GM23338 (cell line): Measurements from ENCODE around the gene TAF10. TPM values are rescaled to one million over a fixed set of nuclear protein-coding genes. Genes with fewer than 3 reads are reported as not detected.
A peak's percentile ranks its signal among the peaks of the same experiment; 100 is the strongest.

Experiments
- ATAC-seq: fragments of 200-7000 bp; cut with Tn5 transposase; 3 replicates; pipeline ENCODE4 v1.9.1; 2020
- DNase-seq: peaks from one replicate; pipeline ENCODE4 v3.0.0-alpha.2; 2015; ENCODE audit warnings: low spot score
- H2AFZ ChIP-seq: fragments of 200-600 bp; sonication (generic); 2 replicates; pipeline ENCODE4 v1.8.0; 2016; ENCODE audit warnings: antibody characterized with exemption, mild to moderate bottlenecking, moderate library complexity
- H3F3A ChIP-seq: fragments of 200-600 bp; sonication (generic); replicated peaks from 2 replicates; pipeline ENCODE4 v1.8.0; 2017; ENCODE audit warnings: antibody characterized with exemption, mixed run types, low read depth
- H3K27ac ChIP-seq: fragments of 200-600 bp; sonication (generic); 2 replicates; pipeline ENCODE4 v1.6.1; 2016; ENCODE audit warnings: low read depth
- H3K27me3 ChIP-seq: fragments of 200-600 bp; sonication (generic); 2 replicates; pipeline ENCODE4 v1.8.0; 2016; ENCODE audit warnings: mild to moderate bottlenecking, mixed run types, moderate library complexity; ENCODE audit not compliant: insufficient read depth
- H3K36me3 ChIP-seq: fragments of 200-600 bp; sonication (generic); 2 replicates; pipeline ENCODE4 v1.8.0; 2016; ENCODE audit warnings: mild to moderate bottlenecking; ENCODE audit not compliant: insufficient read depth
- H3K4me1 ChIP-seq: fragments of 200-600 bp; sonication (generic); 2 replicates; pipeline ENCODE4 v1.8.0; 2016; ENCODE audit warnings: mild to moderate bottlenecking, moderate library complexity; ENCODE audit not compliant: insufficient read depth
- H3K4me2 ChIP-seq: fragments of 200-600 bp; sonication (generic); 2 replicates; pipeline ENCODE4 v1.7.1; 2017; ENCODE audit warnings: mixed run types
- H3K4me3 ChIP-seq: fragments of 200-600 bp; sonication (generic); 2 replicates; pipeline ENCODE4 v1.6.1; 2016; ENCODE audit warnings: mixed run types
- H3K79me2 ChIP-seq: fragments of 200-600 bp; sonication (generic); replicated peaks from 2 replicates; pipeline ENCODE4 v1.8.0; 2017; ENCODE audit warnings: mild to moderate bottlenecking; ENCODE audit not compliant: insufficient read depth
- H3K9me2 ChIP-seq: fragments of 200-600 bp; sonication (generic); 2 replicates; pipeline ENCODE4 v1.8.0; 2017; ENCODE audit not compliant: insufficient read depth
- H4K20me1 ChIP-seq: fragments of 200-600 bp; sonication (generic); replicated peaks from 2 replicates; pipeline ENCODE4 v1.8.0; 2017; ENCODE audit warnings: mild to moderate bottlenecking; ENCODE audit not compliant: insufficient read depth
- H3K27ac Mint-ChIP-seq: 2 replicates; pipeline ENCODE4 v1.8.0; 2020; ENCODE audit warnings: inconsistent platforms, mild to moderate bottlenecking, moderate library complexity, mixed read lengths
- H3K27me3 Mint-ChIP-seq: 3 replicates; pipeline ENCODE4 v1.8.0; 2022; ENCODE audit warnings: low read depth, mild to moderate bottlenecking, moderate library complexity, mixed read lengths, inconsistent platforms; ENCODE audit not compliant: insufficient read depth, poor library complexity
- H3K36me3 Mint-ChIP-seq: 3 replicates; pipeline ENCODE4 v1.8.0; 2021; ENCODE audit warnings: low read depth, mild to moderate bottlenecking, inconsistent platforms, moderate library complexity, mixed read lengths
- H3K4me1 Mint-ChIP-seq: 3 replicates; pipeline ENCODE4 v1.8.0; 2020; ENCODE audit warnings: mild to moderate bottlenecking, inconsistent platforms, mixed read lengths
- H3K4me3 Mint-ChIP-seq: 3 replicates; pipeline ENCODE4 v1.8.0; 2021; ENCODE audit warnings: moderate library complexity, mild to moderate bottlenecking, inconsistent platforms, mixed read lengths
- H3K9me3 Mint-ChIP-seq: 3 replicates; pipeline ENCODE4 v1.8.0; 2020; ENCODE audit warnings: moderate library complexity, mild to moderate bottlenecking, inconsistent platforms, mixed read lengths
- CREB1 ChIP-seq: fragments of 250-450 bp; sonication (Bioruptor Pico); IDR thresholded peaks from 2 replicates; pipeline ENCODE4 v1.5.0; 2020; ENCODE audit warnings: low read depth, mild to moderate bottlenecking, moderate library complexity
- CTCF ChIP-seq, 2 experiments: fragments of 200-600 bp in 1 of 2; sonication (generic) in 1 of 2; conservative IDR thresholded peaks; 2 replicates each; pipeline versions ENCODE4 v1.5.1 to v1.6.1; 2016 to 2017; ENCODE audit warnings: antibody characterized with exemption in 2 of 2, low read depth in 2 of 2, mild to moderate bottlenecking in 2 of 2, moderate library complexity in 1 of 2
- ETS1 ChIP-seq: IDR thresholded peaks from 2 replicates; pipeline ENCODE4 v1.6.1; 2016; ENCODE audit warnings: antibody characterized with exemption
- JUNB ChIP-seq: IDR thresholded peaks from one replicate; pipeline ENCODE4 v1.6.1; 2016; ENCODE audit warnings: antibody characterized with exemption; ENCODE audit not compliant: unreplicated experiment
- NANOG ChIP-seq: IDR thresholded peaks from 2 replicates; pipeline ENCODE4 v1.6.1; 2016; ENCODE audit warnings: antibody characterized with exemption, borderline replicate concordance
- POLR2AphosphoS5 ChIP-seq: IDR thresholded peaks from 2 replicates; pipeline ENCODE4 v1.6.1; 2016; ENCODE audit warnings: antibody characterized with exemption, low read depth
- REST ChIP-seq: IDR thresholded peaks from one replicate; pipeline ENCODE4 v1.6.1; 2018; ENCODE audit warnings: antibody characterized with exemption; ENCODE audit not compliant: unreplicated experiment
- ZNF331 ChIP-seq: fragments of 250-450 bp; sonication (Bioruptor Pico); IDR thresholded peaks from 2 replicates; pipeline ENCODE4 v1.5.0; 2020; ENCODE audit warnings: low read depth, mild to moderate bottlenecking, moderate library complexity
- polyA plus RNA-seq: library from polyadenylated mRNA; unstranded; fragments of >200 nt; fragmentation: Nextera tagmentation; extraction: Ambion mirVana; gene quantifications from 2 replicates; pipeline ENCODE4 v1.2.1, GENCODE V29; 2016
- total RNA-seq: library from RNA; depleted of rRNA; stranded (reverse); fragments of >200 nt; shearing (Covaris generic); gene quantifications from 2 replicates; pipeline ENCODE4 v1.2.3, GENCODE V29; 2014

The TAF10 gene
- total and polyA plus RNA-seq, 2 experiments from 2014 or later = 108 to 253 TPM

GRCh38 chr11:6619004-6619745 lies 7.2 kb upstream of the TAF10 start, which contains the start of gene TPP1:
TPP1 (minus strand) TSS chr11:6619422; CDS start chr11:6619400, 22 bp downstream.
- Mint-ChIP-seq H3K9me3 (no peaks in the 10 kb centered on the region), H3K4me3 (no peak within 1 kb of the TSS), H3K27ac (no peak within 1 kb of the TSS), H3K27me3 (peaks cover 5% of the 10 kb centered on the region), H3K36me3 (peaks cover 3% of the 10 kb centered on the region; the same call in 1 of the 3 replicates), H3K4me1 (no peaks in the 10 kb centered on the region)
- Histone ChIP-seq H3K79me2 (peaks cover 9% of the 10 kb centered on the region; the same call in 1 of the 2 replicates), H3K27ac (no peak within 1 kb of the TSS), H3K4me1 (peaks cover 9% of the 10 kb centered on the region), H3K27me3 (no peaks in the 10 kb centered on the region), H3K4me2 (peak within 1 kb of the TSS; percentile 97), H2AFZ (peak within 1 kb of the TSS; percentile 77), H3K4me3 (peak within 1 kb of the TSS; percentile 57), H3K9me2 (no peaks in the 10 kb centered on the region), H3F3A (no peaks in the 10 kb centered on the region), H4K20me1 (no peaks in the 10 kb centered on the region), H3K36me3 (no peaks in the 10 kb centered on the region; the same call in 1 of the 2 replicates)
- peak; percentile 96 for TF ChIP-seq CREB1 (CRISPR knock-in tag)
- TF ChIP-seq POLR2AphosphoS5 = peak; percentile 77
- no peak for TF ChIP-seq ETS1
- DNase-seq (peak; percentile 98), ATAC-seq (peak; percentile 97)

- Mint-ChIP-seq H3K4me3 (no peak overlapping the region), H3K27ac (no peak overlapping the region), H3K9me3 (no peaks in the 10 kb centered on the region), H3K27me3 (peaks cover 5% of the 10 kb centered on the region), H3K36me3 (0 out of 3 replicates have a peak, but pooled peaks cover 3% of the 10 kb centered on the region), H3K4me1 (no peaks in the 10 kb centered on the region)
- ATAC-seq (no peak), DNase-seq (no peak)
- Histone ChIP-seq H3K4me2 (peak overlapping the region; percentile 97), H3K27me3 (no peaks in the 10 kb centered on the region), H3K9me2 (no peaks in the 10 kb centered on the region), H3F3A (no peaks in the 10 kb centered on the region), H3K27ac (no peak overlapping the region), H3K4me1 (peaks cover 11% of the 10 kb centered on the region), H3K36me3 (no peaks in the 10 kb centered on the region; the same call in 1 of the 2 replicates), H3K4me3 (peak overlapping the region; percentile 57), H2AFZ (peak overlapping the region; percentile 77), H3K79me2 (peaks cover 9% of the 10 kb centered on the region; the same call in 1 of the 2 replicates), H4K20me1 (no peaks in the 10 kb centered on the region)
- no peak for TF ChIP-seq JUNB
- TF ChIP-seq POLR2AphosphoS5 = no peak
- TF ChIP-seq NANOG = no peak
- no peak for TF ChIP-seq CTCF (conservative IDR thresholded peaks at IDR 0.05; ENCODE audit: low read depth in 2 of 2)
- no peak for TF ChIP-seq REST
- no peak for TF ChIP-seq ZNF331 (CRISPR knock-in tag)
- no peak for TF ChIP-seq CREB1 (CRISPR knock-in tag)
Observed at GRCh38 chr11:6618117-6619003, 6.3 kb upstream of the TAF10 start.
